Measurements from ENCODE around the gene POM121C.
"Not testable (repeated sequence)": the region's sequence is repeated elsewhere in the genome, so short reads cannot be mapped to it uniquely, and the experiment has no call there.

- not testable (repeated sequence) for TF ChIP-seq CTCF (IDR thresholded peaks at IDR 0.05); CBX2 (IDR thresholded peaks at IDR 0.05; ENCODE audit: borderline replicate concordance, low read depth); POLR2A (IDR thresholded peaks at IDR 0.05; ENCODE audit: low read length)
Observed at GRCh38 chr7:75409880-75410822, 75.9 kb downstream of the POM121C start.
